H1 (cell line): ENCODE results near the gene LBR. TPM values are rescaled to one million over a fixed set of nuclear protein-coding genes. Genes with fewer than 3 reads are reported as not detected.

Experiments
- CTCF ChIA-PET: fragments of 300-600 bp; sonication (Branson Sonifier 250); formaldehyde crosslinking; loops from one replicate; lab custom pipeline; 2021; ENCODE audit not compliant: partially characterized antibody; lab: Charles Lee
- POLR2A ChIA-PET: fragments of 300-600 bp; sonication (Branson Sonifier 250); formaldehyde crosslinking; loops from one replicate; lab custom pipeline; 2021; ENCODE audit warnings: inconsistent platforms; ENCODE audit not compliant: partially characterized antibody; lab: Charles Lee
- DNase-seq, 2 experiments: peaks; one replicate each; pipeline versions ENCODE4 v3.0.0 to v3.0.0-alpha.2; 2010 to 2022; ENCODE audit warnings: low spot score in 2 of 2, low read depth in 1 of 2, mixed read lengths in 1 of 2
- FAIRE-seq: peaks from 2 replicates; lab custom pipeline; 2011; peaks lifted over from hg19 to GRCh38; lab: Jason Lieb, UNC
- H2AFZ ChIP-seq: 2 replicates; pipeline ENCODE4 v1.8.1; 2012; ENCODE audit warnings: low read length, inconsistent platforms
- H2AK5ac ChIP-seq: 2 replicates; pipeline ENCODE4 v1.6.1; 2013; ENCODE audit warnings: low read depth, low read length
- H2BK120ac ChIP-seq: replicated peaks from 2 replicates; pipeline ENCODE3; 2013; ENCODE audit warnings: low read depth, low read length, inconsistent platforms
- H2BK12ac ChIP-seq: 2 replicates; pipeline ENCODE4 v1.6.1; 2013; ENCODE audit warnings: low read depth, low read length
- H2BK15ac ChIP-seq: 2 replicates; pipeline ENCODE4 v1.6.1; 2013; ENCODE audit warnings: low read length
- H2BK20ac ChIP-seq: 2 replicates; pipeline ENCODE4 v1.6.1; 2013; ENCODE audit warnings: low read length
- H2BK5ac ChIP-seq: 2 replicates; pipeline ENCODE4 v1.6.1; 2013; ENCODE audit warnings: low read depth, low read length
- H3K14ac ChIP-seq: 2 replicates; pipeline ENCODE4 v1.6.1; 2013; ENCODE audit warnings: inconsistent platforms; ENCODE audit not compliant: insufficient read length
- H3K18ac ChIP-seq: 2 replicates; pipeline ENCODE4 v1.6.1; 2013; ENCODE audit warnings: low read length; ENCODE audit errors: extremely low read depth
- H3K23ac ChIP-seq: 2 replicates; pipeline ENCODE4 v1.6.1; 2013; ENCODE audit warnings: inconsistent platforms; ENCODE audit not compliant: insufficient read length
- H3K23me2 ChIP-seq: 2 replicates; pipeline ENCODE4 v1.6.1; 2013; ENCODE audit warnings: low read depth, low read length
- H3K27ac ChIP-seq: 2 replicates; pipeline ENCODE4 v1.6.1; 2011; ENCODE audit warnings: low read depth, low read length, inconsistent platforms
- H3K27me3 ChIP-seq, 4 experiments: replicated peaks in 1 of 4; 1 replicate in 1 of 4; 2 replicates in 3 of 4; pipeline versions ENCODE4 v1.6.1 to v1.8.1; 2011 to 2013; ENCODE audit warnings: low read length in 3 of 4, mild to moderate bottlenecking in 3 of 4, inconsistent platforms in 2 of 4, mixed read lengths in 2 of 4, moderate library complexity in 1 of 4; ENCODE audit not compliant: control insufficient read depth in 3 of 4, insufficient read depth in 3 of 4; ENCODE audit errors: extremely low read depth in 1 of 4
- H3K36me3 ChIP-seq, 4 experiments: 2 replicates each; pipeline versions ENCODE4 v1.6.1 to v1.8.1; 2011 to 2013; ENCODE audit warnings: mild to moderate bottlenecking in 4 of 4, low read length in 3 of 4, moderate library complexity in 2 of 4, control low read depth in 1 of 4, inconsistent platforms in 1 of 4; ENCODE audit not compliant: insufficient read depth in 4 of 4, control insufficient read depth in 2 of 4
- H3K4ac ChIP-seq: replicated peaks from 2 replicates; pipeline ENCODE3; 2013; ENCODE audit warnings: low read length, low read depth, mixed read lengths, inconsistent platforms; ENCODE audit not compliant: insufficient read length
- H3K4me1 ChIP-seq, 4 experiments: replicated peaks in 1 of 4; 1 replicate in 1 of 4; 2 replicates in 3 of 4; pipeline versions ENCODE4 v1.6.1 to v1.8.1; 2011 to 2013; ENCODE audit warnings: low read length in 3 of 4, inconsistent platforms in 2 of 4, mixed read lengths in 1 of 4; ENCODE audit not compliant: insufficient read depth in 4 of 4, control insufficient read depth in 3 of 4
- H3K4me2 ChIP-seq, 2 experiments: 2 replicates each; pipeline versions ENCODE4 v1.6.1 to v1.8.1; 2011 to 2013; ENCODE audit warnings: low read depth in 2 of 2, low read length in 2 of 2, control low read depth in 1 of 2, inconsistent platforms in 1 of 2, mild to moderate bottlenecking in 1 of 2; ENCODE audit not compliant: insufficient read depth in 1 of 2
- H3K4me3 ChIP-seq, 4 experiments: fragments of 200-600, 300-600 bp in 1 of 4; sonication (generic), shearing (Covaris generic), sonication (Bioruptor Twin) in 1 of 4; 2 replicates each; pipeline versions ENCODE4 v1.5.1 to v1.8.1; 2011 to 2016; ENCODE audit warnings: low read length in 4 of 4, low read depth in 3 of 4, control low read depth in 2 of 4, inconsistent platforms in 2 of 4, mild to moderate bottlenecking in 2 of 4, mixed read lengths in 1 of 4, moderate library complexity in 1 of 4; ENCODE audit not compliant: insufficient read depth in 2 of 4; ENCODE audit errors: extremely low read depth in 1 of 4
- H3K56ac ChIP-seq: replicated peaks from 2 replicates; pipeline ENCODE3; 2013; ENCODE audit warnings: low read depth, mild to moderate bottlenecking, mixed read lengths, low read length, inconsistent platforms; ENCODE audit not compliant: insufficient read length
- H3K79me1 ChIP-seq: 2 replicates; pipeline ENCODE4 v1.6.1; 2013; ENCODE audit warnings: low read depth, low read length, control low read depth
- H3K79me2 ChIP-seq, 2 experiments: 2 replicates each; pipeline versions ENCODE4 v1.6.1 to v1.8.1; 2012 to 2013; ENCODE audit warnings: low read length in 2 of 2, mild to moderate bottlenecking in 2 of 2, inconsistent platforms in 1 of 2; ENCODE audit not compliant: insufficient read depth in 2 of 2, control insufficient read depth in 1 of 2
- H3K9ac ChIP-seq, 4 experiments: replicated peaks in 1 of 4; 1 replicate in 1 of 4; 2 replicates in 3 of 4; pipeline versions ENCODE4 v1.6.1 to v1.8.1; 2011 to 2013; ENCODE audit warnings: low read depth in 3 of 4, low read length in 3 of 4, control low read depth in 2 of 4, mild to moderate bottlenecking in 2 of 4, moderate library complexity in 2 of 4, inconsistent platforms in 1 of 4; ENCODE audit errors: extremely low read depth in 1 of 4
- H3K9me3 ChIP-seq, 2 experiments: 2 replicates each; pipeline versions ENCODE4 v1.6.1 to v1.8.1; 2012 to 2013; ENCODE audit warnings: mild to moderate bottlenecking in 2 of 2, moderate library complexity in 2 of 2, control low read depth in 1 of 2, inconsistent platforms in 1 of 2, low read depth in 1 of 2, low read length in 1 of 2, mixed read lengths in 1 of 2; ENCODE audit not compliant: insufficient read depth in 2 of 2
- H4K20me1 ChIP-seq, 2 experiments: replicated peaks in 1 of 2; 2 replicates each; pipeline versions ENCODE3 to v1.8.1; 2011 to 2013; ENCODE audit warnings: inconsistent platforms in 2 of 2, low read length in 2 of 2, mild to moderate bottlenecking in 1 of 2; ENCODE audit not compliant: insufficient read depth in 2 of 2, control insufficient read depth in 1 of 2
- H4K5ac ChIP-seq: 2 replicates; pipeline ENCODE4 v1.6.1; 2013; ENCODE audit warnings: low read length, low read depth, mixed read lengths, inconsistent platforms; ENCODE audit not compliant: insufficient read length
- H4K8ac ChIP-seq: 2 replicates; pipeline ENCODE4 v1.8.0; 2013; ENCODE audit warnings: mild to moderate bottlenecking, moderate library complexity, low read length, inconsistent platforms; ENCODE audit not compliant: insufficient read depth; ENCODE audit errors: extremely low read depth
- H4K91ac ChIP-seq: replicated peaks from 2 replicates; pipeline ENCODE3; 2013; ENCODE audit warnings: low read length, mixed read lengths, inconsistent platforms; ENCODE audit not compliant: insufficient read length
- ASH2L ChIP-seq: fragments of 200-600, 300-600 bp; sonication (generic); IDR thresholded peaks from one replicate; pipeline ENCODE4 v1.7.1; 2017; ENCODE audit warnings: low read length
- BRCA1 ChIP-seq: IDR thresholded peaks from 2 replicates; pipeline ENCODE4 v1.6.1; 2012; ENCODE audit warnings: low read depth, low read length, improper control_type of control experiment
- E2F6 ChIP-seq: IDR thresholded peaks from 2 replicates; pipeline ENCODE4 v1.6.1; 2012; ENCODE audit warnings: inconsistent platforms
- EGR1 ChIP-seq: IDR thresholded peaks from 2 replicates; pipeline ENCODE4 v1.6.1; 2011; ENCODE audit warnings: low read depth, low read length, borderline replicate concordance
- GABPA ChIP-seq: IDR thresholded peaks from 2 replicates; pipeline ENCODE4 v1.6.1; 2011; ENCODE audit warnings: mild to moderate bottlenecking, low read length, moderate library complexity, borderline replicate concordance; ENCODE audit not compliant: insufficient read depth
- HDAC2 ChIP-seq, 2 experiments: fragments of 300-600 bp in 1 of 2; sonication (generic) in 1 of 2; IDR thresholded peaks; 2 replicates each; pipeline ENCODE4 v1.6.1; 2011 to 2012; ENCODE audit warnings: low read depth in 2 of 2, low read length in 2 of 2, mild to moderate bottlenecking in 2 of 2, moderate library complexity in 2 of 2, borderline replicate concordance in 1 of 2, inconsistent platforms in 1 of 2
- SRF ChIP-seq: IDR thresholded peaks from 2 replicates; pipeline ENCODE4 v1.6.1; 2011; ENCODE audit warnings: mild to moderate bottlenecking, low read depth, low read length, moderate library complexity
- ZNF274 ChIP-seq: IDR thresholded peaks from 2 replicates; pipeline ENCODE4 v1.7.0; 2012; ENCODE audit warnings: low read length, borderline replicate concordance; ENCODE audit errors: extremely low read depth
- WGBS, 2 experiments: shearing (Covaris generic) in 1 of 2; methylation state at CpG; one replicate each; pipeline versions ENCODE4 v1.1.6 to v1.1.7; 2013 to 2015; ENCODE audit warnings: low lambda C conversion rate in 2 of 2, mixed read lengths in 2 of 2, inconsistent platforms in 1 of 2, low coverage in 1 of 2, missing lambda C conversion rate in 1 of 2; ENCODE audit not compliant: insufficient replicate concordance in 2 of 2, insufficient coverage in 1 of 2, insufficient read length in 1 of 2; ENCODE audit errors: extremely low coverage in 1 of 2, missing lambda C conversion rate in 1 of 2; 5-methylcytosine and 5-hydroxymethylcytosine counted together
- polyA plus RNA-seq, 7 experiments: library from polyadenylated mRNA; depleted of rRNA in 3 of 7; stranded (reverse) in 5 of 7; unstranded in 2 of 7; fragments of >200 nt in 5 of 7; fragments of 200-250 nt in 2 of 7; gene quantifications; 1 replicate in 5 of 7; 2 replicates in 1 of 7; 4 replicates in 1 of 7; pipeline versions ENCODE4 v1.2.1 to v1.2.3, GENCODE V29; 2011 to 2013; ENCODE audit warnings: missing spikeins in 2 of 7, mixed read lengths in 2 of 7
- total RNA-seq: library from RNA; stranded (reverse); fragmentation: NEBNext Ultra II Directional; extraction: Animal tissue kit (Norgen Biotek cat#: 25700); gene quantifications from 2 replicates; pipeline ENCODE4 v1.2.1, GENCODE V29; 2021

Gene LBR
- total and polyA plus RNA-seq, 2 of the 8 experiments (the other 6 are each of a cell fraction or from before 2014, with no cell fraction given), result 32.1 to 89.8 TPM

GRCh38 chr1:225389843-225390242 lies 38.0 kb downstream of the LBR start:
- Histone ChIP-seq H2AK5ac (no peak overlapping the region), H3K18ac (no peak overlapping the region), H3K23me2 (no peaks in the 10 kb centered on the region), H2BK12ac (no peak overlapping the region), H3K9me3 (no peaks in the 10 kb centered on the region), H3K36me3 (no peaks in the 10 kb centered on the region), H4K20me1 (no peaks in the 10 kb centered on the region), H3K23ac (no peak overlapping the region), H3K9ac (no peak overlapping the region), H3K4me3 (no peak overlapping the region), H4K5ac (no peak overlapping the region), H3K14ac (no peak overlapping the region), H2BK20ac (no peak overlapping the region), H4K8ac (no peak overlapping the region), H3K4me1 (no peaks in the 10 kb centered on the region), H3K27ac (no peak overlapping the region), H2BK15ac (no peak overlapping the region), H3K27me3 (no peaks in the 10 kb centered on the region), H3K79me2 (no peaks in the 10 kb centered on the region), H3K4ac (no peak overlapping the region), H2BK5ac (no peak overlapping the region), H2AFZ (no peak overlapping the region), H3K79me1 (no peaks in the 10 kb centered on the region), H2BK120ac (no peak overlapping the region), H3K56ac (no peak overlapping the region), H3K4me2 (no peak overlapping the region), H4K91ac (no peak overlapping the region)
- CTCF ChIA-PET, result interaction anchor here (1.1 to 1.4 kb wide), 2 partner anchors 27 to 51 kb away, joined by 3 read pairs; no protein-coding TSS in a partner anchor
- POLR2A ChIA-PET, result interaction anchor here (1.4 kb wide), 1 partner anchor 10 kb away, joined by 3 read pairs; no protein-coding TSS in a partner anchor
- TF ChIP-seq HDAC2 (IDR thresholded peaks at IDR 0.05; ENCODE audit: borderline replicate concordance in 1 of 2, low read depth in 2 of 2, low read length in 2 of 2), result no peak
- TF ChIP-seq E2F6, result no peak
- no peak for TF ChIP-seq ZNF274
- no peak for TF ChIP-seq GABPA
- no peak for TF ChIP-seq BRCA1
- TF ChIP-seq ASH2L, result no peak
- no peak for TF ChIP-seq EGR1
- TF ChIP-seq SRF, result no peak
- FAIRE-seq (no peak), DNase-seq (no peak)
- WGBS, 2 experiments, result 74% methylated on average over 4 of the region's 4 CpGs; no CpG with 5 or more reads in 1 of the 2 experiments
